CD4-positive, alpha-beta T cell treated with Interleukin-10 for 1 hour (primary cell): ENCODE data around the gene TPD52L2.
"Not testable (repeated sequence)": the region's sequence is repeated elsewhere in the genome, so short reads cannot be mapped to it uniquely, and the experiment has no call there.

ENCODE experiments used
- DNase-seq: peaks from one replicate; pipeline ENCODE4 v3.0.0-alpha.2; 2020

TPD52L2 gene

DNA sequence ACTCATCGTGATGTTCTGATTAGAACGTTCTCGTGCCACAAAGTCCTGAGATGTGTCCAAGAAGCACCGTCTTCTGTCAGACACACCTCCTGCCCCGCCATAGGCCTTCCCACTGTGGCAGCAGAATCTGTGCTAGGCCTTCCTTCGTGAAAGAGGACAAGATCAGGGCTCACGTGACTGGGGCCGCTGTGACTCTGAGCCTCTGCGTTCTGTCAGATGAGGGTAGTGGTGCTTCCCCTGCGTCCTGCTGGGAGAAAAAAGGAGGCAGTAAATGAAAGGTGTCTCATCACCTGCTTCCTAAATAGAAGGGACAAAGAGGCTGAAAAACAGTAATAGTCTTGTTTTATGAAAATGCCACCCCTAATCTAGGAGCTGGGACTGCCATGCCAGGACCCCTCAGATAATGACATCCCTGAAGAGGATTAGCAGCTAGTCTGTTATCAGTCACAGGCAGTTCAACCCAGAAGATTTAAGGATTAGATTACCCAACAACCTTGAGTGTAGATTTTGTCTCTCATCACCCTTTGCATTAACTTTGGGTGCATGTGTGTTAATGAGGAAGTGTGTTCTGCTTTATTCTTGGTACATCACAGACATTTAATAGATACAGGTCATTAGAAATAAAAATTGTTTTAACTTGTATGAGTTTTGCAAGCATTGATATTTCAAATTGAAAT, 34.0 kb downstream of the TPD52L2 start:
- no peak for DNase-seq

DNA sequence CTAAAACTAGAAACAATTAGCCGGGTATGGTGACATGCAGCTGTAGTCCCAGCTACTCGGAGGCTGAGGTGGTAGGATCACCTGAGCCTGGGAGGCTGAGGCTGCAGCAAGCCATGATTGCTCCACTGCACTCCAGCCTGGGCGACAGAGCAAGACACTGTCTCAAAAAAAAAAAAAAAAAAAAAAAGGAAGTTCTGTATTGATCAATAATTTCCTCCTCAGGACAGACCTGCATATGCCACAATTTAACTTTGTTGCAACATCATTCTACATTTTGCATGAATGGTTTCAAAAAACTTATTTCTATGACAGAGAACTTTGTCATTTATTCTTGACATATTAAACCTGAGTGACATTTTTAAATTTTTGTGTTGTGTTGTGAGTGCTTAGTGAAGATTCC, 35.3 kb downstream of the TPD52L2 start:
- no peak for DNase-seq

DNA sequence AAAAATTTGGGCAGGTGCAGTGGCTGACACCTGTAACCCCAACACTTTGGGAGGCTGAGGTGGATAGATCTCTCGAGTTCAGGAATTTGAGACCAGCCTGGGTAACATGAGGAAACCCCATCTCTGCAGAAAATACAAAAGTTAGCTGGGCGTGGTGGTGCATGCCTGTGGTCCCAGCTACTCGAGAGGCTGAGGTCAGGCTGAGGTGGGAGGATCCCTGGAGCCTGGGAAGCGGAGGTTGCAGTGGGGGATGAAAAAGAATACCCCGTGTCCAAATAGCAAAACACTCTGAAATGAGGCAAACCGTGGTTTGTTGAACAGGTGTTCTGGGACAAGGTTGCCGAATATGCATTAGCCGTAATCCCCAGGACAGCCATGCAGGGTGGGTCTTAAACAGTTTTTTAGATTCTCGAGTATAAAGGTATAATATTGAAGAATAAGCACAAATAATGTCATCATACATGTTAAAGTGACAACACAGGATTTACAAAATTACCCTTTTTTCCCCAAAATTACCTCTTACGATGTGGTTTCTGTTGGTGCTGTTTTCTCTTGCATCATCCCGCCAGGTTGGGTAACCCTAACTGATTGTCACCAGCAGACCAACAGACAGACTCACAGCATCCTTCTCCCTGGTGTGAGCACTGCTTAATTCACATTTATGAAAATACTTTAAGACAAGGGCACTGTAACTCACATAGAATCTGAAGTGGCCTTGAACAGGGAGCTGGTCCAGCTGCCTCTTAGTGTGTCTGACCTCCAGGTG, 38.9 kb downstream of the TPD52L2 start:
- DNase-seq = no peak

DNA sequence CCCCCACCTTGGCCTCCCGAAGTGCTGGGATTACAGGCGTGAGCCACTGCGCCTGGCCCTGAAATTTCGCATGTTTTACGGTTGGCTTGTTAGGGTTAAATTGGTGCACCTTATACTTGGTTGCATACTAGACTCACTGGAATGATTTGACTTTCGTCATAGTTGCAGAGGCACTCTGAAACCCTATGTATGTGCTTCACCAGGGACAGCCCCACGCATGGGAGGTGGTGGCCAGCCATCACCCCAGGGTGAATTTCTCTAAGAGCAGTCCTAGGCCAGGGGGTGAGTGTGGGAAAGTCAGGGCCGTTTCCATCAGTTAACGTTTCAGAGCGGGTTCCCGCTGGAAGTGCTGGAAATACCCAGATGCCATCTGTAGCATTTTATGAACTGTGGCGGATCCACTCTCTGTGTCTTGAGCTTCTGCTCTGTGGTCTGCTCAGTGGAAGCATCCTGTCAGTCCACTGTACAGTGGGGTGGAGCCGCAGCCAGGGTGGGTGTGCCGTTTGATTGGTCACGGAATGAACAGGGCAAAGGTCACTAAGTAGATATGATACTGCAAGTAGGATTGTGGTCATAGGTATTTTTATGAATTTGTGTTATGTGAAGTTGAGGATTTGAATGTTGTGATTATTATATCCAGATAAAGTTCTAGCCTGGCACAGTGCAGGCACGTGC, 43.1 kb downstream of the TPD52L2 start:
- no peak for DNase-seq

DNA sequence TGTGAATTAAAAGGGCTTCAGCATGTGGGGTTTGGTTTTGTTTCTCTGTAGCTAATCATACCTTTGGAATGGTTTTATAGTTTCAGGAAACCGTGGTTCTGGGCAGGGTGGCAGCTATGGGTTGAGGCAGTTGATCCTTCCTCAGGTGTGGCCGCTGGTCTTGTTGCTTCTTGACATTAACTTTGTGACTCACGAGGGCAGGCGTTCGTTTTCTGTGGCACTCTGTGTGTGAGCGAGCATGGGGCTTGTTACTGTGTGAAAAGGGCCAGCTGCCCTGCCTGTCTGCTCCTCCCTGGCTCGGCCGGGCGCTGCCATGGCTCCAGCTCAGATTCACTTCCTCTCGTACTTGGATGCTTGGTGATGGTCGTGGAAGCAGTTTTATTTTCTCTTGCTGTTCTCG, 46.1 kb downstream of the TPD52L2 start:
- DNase-seq = no peak

DNA sequence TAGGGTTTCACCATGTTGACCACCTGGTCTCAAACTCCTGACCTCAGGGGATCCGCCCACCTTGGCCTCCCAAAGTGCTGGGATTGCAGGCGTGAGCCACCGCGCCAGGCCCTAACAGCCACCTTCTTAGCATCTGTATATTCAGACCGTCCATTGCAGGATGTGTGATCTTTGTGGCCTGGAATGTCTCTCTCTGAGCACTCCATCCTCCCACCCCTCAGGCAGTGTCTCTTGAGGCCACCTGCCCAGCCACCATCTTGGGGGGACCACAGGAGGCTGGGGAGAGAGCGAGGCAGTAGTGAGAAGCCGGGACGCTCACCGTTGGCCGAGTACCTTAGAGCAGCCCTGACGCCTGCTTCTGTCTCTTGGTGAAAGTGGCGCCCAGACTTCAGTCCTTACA, 48.7 kb downstream of the TPD52L2 start:
- DNase-seq = no peak

DNA sequence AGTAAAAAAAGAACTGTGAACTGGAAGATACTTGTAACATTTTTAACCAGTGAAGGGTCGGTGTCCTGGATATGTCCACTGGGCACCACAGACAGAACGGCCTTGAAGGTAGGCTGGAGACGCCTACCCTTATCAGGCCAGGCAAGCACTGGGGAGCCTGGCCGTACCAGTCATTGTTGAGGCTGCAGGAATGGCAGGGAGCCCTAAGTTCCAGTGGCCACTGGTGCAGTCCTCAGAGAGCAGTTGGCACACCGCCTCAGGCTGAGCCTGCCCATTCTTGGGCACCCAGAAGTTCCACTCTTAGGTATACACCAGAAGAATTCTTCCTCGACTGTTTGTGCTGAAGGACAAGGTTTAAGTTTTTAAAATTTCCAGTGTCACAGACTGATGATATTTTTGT, 50.4 kb downstream of the TPD52L2 start:
- DNase-seq = no peak

DNA sequence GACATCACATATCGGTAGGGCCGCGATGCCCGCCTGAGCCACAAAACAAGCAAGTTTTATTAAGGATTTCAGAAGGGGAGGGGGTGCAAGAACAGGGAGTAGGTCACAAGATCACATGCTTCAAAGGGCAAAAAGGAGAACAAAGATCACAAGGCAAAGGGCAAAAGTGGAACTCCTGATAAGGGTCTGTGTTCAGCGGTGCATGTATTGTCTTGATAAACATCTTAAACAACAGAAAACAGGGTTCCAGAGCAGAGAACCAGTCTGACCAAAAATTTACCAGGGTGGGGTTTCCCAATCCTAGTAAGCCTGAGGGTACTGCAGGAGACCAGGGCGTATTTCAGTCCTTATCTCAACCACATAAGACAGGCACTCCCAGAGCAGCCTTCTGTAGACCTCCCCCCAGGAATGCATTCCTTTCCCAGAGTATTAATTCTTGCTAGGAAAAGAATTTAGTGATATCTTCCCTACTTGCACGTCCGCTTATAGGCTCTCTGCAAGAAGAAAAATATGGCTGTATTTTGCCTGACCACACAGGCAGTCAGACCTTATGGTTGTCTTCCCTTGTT, 51.4 kb downstream of the TPD52L2 start:
- DNase-seq = not testable (repeated sequence)

DNA sequence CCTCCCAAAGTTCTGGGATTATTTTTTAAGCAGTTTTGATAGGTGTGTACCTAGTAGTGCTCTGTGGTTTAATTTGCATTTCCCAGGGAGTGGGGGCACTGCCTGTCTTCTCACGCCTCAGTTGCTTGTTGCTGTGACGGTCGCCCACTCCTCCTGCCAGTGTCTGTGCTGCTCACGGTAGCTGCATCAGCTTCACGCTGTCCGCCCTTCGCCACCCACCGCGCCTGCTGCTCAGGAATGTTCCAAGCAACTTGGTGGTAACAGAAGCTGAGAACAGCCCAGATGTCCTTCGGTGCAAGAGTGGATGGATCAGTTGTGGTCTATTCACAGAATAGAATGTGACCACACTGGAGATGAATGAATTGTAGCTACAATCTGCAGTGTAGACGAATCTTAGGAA, 52.7 kb downstream of the TPD52L2 start:
- no peak for DNase-seq

DNA sequence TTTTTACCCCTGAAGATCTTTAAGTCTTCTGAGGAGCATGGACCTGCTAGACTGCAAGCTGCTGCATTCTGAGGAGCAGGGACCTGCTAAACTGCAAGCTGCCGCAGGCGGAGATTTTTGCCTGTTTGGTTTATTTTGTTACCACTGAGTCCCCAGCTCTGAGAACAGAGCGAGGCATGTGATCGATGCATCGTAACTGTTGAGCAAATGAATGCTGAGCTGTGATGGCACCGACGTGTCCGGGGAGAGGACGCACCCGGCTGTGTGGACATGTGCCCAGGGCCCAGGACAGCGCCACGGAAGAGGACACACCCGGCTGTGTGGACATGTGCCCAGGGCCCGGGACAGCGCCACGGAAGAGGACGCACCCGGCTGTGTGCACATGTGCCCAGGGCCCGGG, 54.1 kb downstream of the TPD52L2 start:
- DNase-seq = no peak

DNA sequence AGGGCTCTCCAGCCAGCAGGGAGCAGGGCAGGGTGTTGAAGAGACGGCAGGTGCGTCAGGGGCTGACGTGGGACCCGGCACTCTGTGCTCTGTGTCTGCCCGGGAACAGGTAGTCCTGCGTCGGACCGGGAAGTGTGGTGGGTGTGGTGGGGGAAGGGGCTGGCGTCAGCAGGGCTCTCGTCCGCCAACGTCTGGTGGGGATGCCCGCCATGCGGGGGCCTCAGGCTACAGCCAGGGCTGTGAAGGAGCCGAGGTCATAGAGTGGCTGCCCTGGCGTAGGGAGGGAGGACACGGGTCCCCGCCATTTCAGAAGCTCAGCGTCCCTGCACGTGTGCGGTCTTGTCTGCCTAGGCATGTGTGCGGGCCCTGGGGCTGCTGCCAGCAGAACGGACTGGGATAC, 55.2 kb downstream of the TPD52L2 start:
- no peak for DNase-seq

DNA sequence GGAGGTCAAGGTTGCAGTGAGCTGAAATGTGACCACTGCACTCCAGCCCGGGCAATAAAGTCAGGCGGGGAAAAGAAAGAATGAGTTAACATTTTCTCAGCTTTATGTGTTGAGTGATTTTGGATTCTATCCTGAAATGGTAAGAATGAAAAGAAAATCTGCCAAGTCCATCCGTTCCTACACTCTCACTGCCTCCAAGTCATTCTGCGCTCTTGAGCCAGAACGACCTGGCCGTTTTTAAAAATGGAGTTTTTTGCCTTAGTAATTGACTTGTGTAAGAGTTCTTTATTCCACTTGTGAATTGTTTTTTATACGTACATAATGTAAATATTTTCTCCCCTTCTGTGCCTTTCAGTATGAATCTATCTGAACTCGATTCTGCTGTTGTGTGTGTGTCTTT, 58.6 kb downstream of the TPD52L2 start:
- no peak for DNase-seq

DNA sequence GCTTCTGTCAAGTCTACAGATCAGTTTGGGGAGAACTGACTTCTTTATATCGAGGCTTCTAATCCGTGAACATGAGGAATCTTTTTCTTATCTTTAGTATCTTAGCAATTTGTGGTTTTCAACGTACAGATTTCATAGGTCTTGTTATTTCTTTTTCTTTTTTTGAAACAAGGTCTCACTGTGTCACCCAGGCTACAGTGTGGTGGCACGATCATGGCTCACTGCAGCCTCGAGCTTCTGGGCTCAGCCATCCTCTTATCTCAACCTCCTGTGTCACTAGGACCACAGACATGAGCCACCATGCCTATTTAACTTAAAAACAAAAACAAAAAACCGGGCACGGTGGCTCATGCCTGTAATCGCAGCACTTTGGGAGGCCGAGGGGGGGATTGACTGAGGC, 59.2 kb downstream of the TPD52L2 start:
- no peak for DNase-seq

DNA sequence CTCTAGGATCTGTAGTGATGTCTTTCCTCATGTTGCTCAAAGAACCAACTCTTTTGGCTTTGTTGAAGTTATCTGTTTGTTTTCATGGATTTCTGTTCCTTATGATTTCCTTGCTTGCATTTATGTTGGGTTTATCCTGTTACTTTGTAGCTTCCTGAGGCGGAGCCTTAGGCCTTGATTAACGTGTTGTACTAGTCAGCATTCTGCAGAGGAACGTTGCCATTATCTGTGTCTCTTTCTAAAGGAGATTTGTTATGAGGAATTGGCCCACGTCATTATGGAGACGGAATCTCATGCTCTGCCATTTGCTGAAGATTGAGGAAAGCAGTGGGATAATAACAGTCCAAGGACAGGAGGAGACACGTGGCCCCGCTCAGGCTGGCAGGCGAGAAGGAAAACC, 61.2 kb downstream of the TPD52L2 start:
- DNase-seq = no peak

DNA sequence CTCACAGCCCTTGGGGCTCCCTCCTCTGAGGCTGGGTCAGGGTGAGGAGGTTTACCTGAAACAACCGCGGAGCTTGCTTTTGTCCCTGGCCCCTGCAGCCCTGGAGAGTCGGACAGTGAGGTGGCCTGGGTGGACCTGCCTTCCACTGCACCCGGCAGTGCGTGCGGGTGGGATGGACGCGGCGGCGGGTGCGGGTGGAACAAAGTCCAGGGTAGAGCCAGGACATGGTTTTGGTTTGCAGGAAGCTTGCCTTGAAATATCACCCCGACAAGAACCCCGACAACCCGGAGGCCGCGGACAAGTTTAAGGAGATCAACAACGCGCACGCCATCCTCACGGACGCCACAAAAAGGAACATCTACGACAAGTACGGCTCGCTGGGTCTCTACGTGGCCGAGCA, 64.0 kb downstream of the TPD52L2 start:
- DNase-seq = no peak

DNA sequence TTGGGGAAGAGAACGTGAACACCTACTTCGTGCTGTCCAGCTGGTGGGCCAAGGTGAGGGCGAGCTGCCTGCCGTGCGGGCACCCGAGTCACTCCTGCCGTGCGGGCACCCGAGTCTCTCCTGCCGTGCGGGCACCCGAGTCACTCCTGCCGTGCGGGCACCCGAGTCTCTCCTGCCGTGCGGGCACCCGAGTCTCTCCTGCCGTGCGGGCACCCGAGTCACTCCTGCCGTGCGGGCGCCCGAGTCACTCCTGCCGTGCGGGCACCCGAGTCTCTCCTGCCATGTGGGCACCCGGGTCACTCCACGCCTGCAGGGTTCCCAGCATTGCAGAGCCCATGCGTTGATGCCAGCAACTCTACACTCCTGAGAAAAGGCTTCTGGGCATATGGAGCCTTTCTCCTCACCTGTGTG, 64.4 kb downstream of the TPD52L2 start:
- not testable (repeated sequence) for DNase-seq

DNA sequence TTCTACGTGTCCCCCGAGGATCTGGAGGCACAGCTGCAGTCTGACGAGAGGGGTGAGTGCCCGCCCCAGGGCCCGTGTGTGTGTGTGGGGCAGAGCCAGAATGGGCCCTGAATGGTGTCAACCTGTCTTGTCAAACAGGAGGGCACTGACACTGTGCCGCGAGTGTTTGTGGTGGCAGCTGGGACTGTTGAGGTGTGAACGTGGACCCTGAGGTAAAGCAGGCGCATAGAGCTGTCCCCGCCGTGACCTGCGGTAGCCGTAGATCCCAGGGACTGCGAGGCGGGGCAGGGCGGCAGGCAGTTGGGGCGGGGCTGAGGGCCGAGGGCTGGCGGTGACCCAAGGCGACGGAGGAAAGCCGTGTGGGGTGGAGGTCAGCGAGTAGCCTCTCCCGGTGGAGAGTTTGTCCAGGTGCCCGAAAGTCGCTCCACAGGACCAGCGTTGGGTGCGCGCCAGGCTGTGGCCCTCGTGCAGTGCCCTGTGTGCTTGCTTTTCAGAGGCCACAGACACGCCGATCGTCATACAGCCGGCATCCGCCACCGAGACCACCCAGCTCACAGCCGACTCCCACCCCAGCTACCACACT, 66.0 kb downstream of the TPD52L2 start:
- DNase-seq = no peak

DNA sequence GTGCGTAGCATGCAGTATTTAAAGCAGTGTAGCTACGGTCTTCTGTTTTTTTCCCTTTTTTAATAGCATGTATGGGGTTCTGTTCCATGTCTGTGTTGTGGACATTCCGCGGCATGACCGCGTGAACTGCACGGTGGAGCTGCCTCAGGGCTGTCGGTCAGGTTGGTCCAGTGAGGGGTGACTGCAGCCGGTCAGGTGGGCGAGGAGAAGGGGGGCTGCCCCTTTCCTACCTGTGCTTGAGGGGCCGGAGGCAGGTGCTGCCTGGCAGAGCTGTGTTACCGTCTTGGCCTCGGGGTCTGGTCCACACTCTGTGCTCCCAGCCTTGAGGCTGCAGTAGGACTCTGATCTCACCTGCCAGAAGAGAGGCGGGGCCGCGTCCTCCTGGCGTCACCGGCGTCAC, 66.7 kb downstream of the TPD52L2 start:
- no peak for DNase-seq

DNA sequence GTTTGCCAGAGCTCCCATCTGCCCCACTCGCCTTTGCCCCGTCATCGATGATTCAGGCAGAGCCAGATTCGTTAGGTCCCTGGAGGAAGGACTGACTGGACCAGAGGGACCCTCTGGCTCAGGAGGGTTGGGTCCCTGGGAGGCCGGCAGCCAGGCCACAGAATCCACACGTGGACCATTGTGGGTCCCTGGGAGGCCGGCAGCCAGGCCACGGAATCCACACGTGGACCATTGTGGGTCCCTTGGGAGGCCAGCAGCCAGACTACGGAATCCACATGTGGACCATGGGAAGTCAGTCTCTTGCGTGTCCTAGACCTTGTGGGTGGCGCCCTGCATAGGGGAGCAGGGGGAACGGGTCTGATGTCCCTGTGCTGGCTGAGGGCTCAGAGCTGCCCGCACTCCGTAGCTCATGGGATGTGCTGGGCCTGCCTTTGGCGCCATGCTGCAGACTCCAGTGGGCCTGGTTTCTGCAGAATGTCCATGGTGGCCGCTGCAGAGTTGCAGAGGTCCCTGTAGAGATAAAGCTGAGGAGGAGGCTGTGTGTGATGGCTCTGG, 67.6 kb downstream of the TPD52L2 start:
- no peak for DNase-seq

DNA sequence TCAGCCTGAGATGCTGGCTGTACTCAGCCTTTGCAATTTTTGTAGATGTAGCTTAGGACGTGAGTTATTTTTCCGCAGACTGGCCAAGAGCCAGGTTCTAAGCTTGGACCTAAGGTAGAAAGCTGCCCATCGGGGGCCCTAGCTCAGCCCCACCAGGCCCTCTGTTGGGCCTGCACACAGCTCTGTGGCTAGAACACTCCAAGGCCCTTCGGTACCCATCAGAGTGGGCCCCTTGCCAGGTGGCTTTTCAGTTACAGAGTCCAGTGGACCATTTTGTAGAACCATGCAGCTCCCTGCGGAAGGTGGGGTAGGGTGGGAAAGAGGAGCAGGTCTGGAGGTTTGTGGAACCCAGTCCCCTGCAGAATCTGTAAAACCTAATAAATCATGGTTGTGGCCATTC, 68.6 kb downstream of the TPD52L2 start:
- no peak for DNase-seq

DNA sequence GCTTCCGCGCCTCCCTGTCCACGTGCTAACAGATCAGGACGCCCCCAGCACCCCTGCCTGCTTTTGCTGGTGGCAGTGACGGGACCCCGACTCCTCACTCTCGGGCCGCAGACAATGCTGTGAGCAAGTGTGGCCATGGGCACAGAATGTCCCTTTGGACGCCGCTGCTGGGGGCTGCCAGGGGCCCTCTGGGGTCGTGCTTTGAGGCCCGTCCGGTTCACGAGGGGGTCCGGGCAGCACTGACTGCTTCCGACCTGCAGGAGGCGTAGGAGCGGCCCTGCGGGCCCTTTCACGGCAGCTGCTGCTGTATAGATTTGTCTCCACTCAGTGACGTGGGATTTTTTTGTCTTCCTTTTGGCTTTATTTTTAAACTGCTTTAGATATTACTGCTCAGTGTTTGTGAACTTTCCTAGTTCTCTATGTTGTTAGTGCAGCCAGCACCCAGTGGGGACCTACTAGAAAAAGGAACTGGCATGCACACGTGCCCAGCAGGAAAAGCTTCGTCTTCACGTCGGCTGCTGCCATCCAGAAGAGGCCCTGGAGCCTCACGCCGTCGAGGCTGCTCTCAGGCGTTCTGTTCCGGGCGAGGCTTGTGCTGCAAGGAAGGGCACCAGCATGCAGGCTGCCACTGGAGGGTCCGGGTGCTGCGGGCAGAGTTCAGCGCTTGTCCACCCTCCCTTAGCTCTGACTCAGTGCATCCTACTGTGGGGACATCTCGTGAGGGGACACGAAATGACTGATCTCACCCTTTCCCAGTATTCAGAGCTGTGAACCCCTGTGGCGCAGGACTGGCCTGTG, 69.4 kb downstream of the TPD52L2 start:
- no peak for DNase-seq

DNA sequence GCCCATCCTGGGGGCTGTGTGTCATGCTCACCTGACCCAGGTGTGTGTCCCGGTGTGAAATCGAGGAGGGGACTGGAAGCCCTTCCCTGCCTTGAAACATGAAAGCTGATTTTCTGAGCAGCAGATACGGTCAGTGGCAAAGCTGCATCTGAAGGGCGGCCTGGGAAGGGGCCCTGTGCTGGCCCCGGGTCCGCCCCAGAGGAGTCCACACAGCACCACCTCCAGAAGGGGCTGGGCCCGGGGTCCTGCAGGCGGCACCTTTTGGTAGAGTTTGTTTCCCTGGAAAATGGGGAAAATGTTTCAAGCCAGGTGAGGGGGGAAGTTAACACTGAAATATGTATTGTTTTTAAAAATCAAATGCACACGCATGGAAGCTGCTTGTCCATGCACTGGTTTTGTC, 70.4 kb downstream of the TPD52L2 start:
- no peak for DNase-seq
